Measurements from ENCODE around the gene IKZF2. TPM values are rescaled to one million over a fixed set of nuclear protein-coding genes. Genes with fewer than 3 reads are reported as not detected.

The IKZF2 gene
- total RNA-seq (2013; cell fraction: nucleolus; rRNA removed), result 1,202 and 1,210 TPM in 2 replicates
- total RNA-seq (2014; rRNA removed) (157 and 194 TPM in 2 replicates), total RNA-seq (2014; rRNA removed; fragmentation: Illumina TruSeq; extraction: Trizol) (171 and 187 TPM in 2 replicates), total RNA-seq (2021) (144 and 145 TPM in 2 replicates), polyA plus RNA-seq (2011; rRNA removed) (266 and 327 TPM in 2 replicates), polyA plus RNA-seq (2014; fragmentation: Illumina TruSeq; extraction: Trizol) (113 and 137 TPM in 2 replicates), polyA plus RNA-seq (2014; fragmentation: Nextera tagmentation; extraction: Ambion mirVana) (10 to 100 TPM; 15.2 to 22.5 TPM), polyA plus RNA-seq (2014; rRNA removed) (57.9 and 61.3 TPM in 2 replicates), polyA plus RNA-seq (2016; fragmentation: Nextera tagmentation; extraction: Ambion mirVana) (10 to 100 TPM; 32.9 to 34.9 TPM), polyA minus RNA-seq (2011; rRNA and poly(A)+ RNA removed) (752 and 824 TPM in 2 replicates), Bru-seq, nascent RNA (percentile 99 among the genes with signal in this experiment), BruChase-seq, experiment 1, labeled RNA remaining after a 6-hour chase (percentile 95 among the genes with signal in this experiment), BruChase-seq, experiment 2, labeled RNA remaining after a 2-hour chase (percentile 98 among the genes with signal in this experiment)
- polyA plus RNA-seq (2011; ENCODE audit: low read depth), result 30.5 TPM
- polyA plus RNA-seq (2011; cell fraction: cytosol; rRNA removed), result 162 and 164 TPM in 2 replicates
- 169 and 268 TPM in 2 replicates for polyA plus RNA-seq (2011; cell fraction: nucleus; rRNA removed)
- 37.3 and 65.8 TPM in 2 replicates for polyA plus RNA-seq (2012)
- polyA minus RNA-seq (2011; cell fraction: cytosol; rRNA and poly(A)+ RNA removed), result 283 and 316 TPM in 2 replicates
- polyA minus RNA-seq (2011; cell fraction: nucleus; rRNA and poly(A)+ RNA removed), result 607 and 676 TPM in 2 replicates
- long read RNA-seq, experiment 1, partial matches to known transcripts, result 11 of 20 reads
- long read RNA-seq, experiment 1, other reads (novel, unspliced or antisense), result 9 of 20 reads
- long read RNA-seq, experiment 2, partial matches to known transcripts, result 27 of 91 reads
- long read RNA-seq, experiment 2, other reads (novel, unspliced or antisense), result 63 of 91 reads

GRCh38 chr2:213151437-213152064 lies at the start of gene IKZF2:
IKZF2 (minus strand) TSS chr2:213151612; CDS start chr2:213148629, 2,983 bp downstream.
- Histone ChIP-seq H3K9ac (ENCODE audit: control insufficient read depth, insufficient read depth, low read length) (peak within 1 kb of the TSS; percentile 94), H3K27me3 (replicated peaks in 1 of 2; ENCODE audit: control insufficient read depth in 2 of 2, insufficient read depth in 2 of 2, low read length in 1 of 2) (no peaks in the 10 kb centered on the region), H3K4me3 (peak within 1 kb of the TSS; percentile 85), H3K4me2 (ENCODE audit: control insufficient read depth, insufficient read depth) (peak within 1 kb of the TSS; percentile 89), H3K9me3 (replicated peaks; ENCODE audit: control insufficient read depth, insufficient read depth, low read length) (peaks cover 6% of the 10 kb centered on the region; the same call in 2 of the 3 replicates), H2AFZ (ENCODE audit: control insufficient read depth, low read depth, low read length) (peak within 1 kb of the TSS; percentile 82), H3K4me1 (ENCODE audit: control insufficient read depth, insufficient read depth, low read length) (peaks cover 4% of the 10 kb centered on the region), H3K36me3 (ENCODE audit: control insufficient read depth in 2 of 2, insufficient read depth in 2 of 2, low read length in 1 of 2) (no peaks in the 10 kb centered on the region), H4K20me1 (ENCODE audit: control insufficient read depth, insufficient read depth) (no peaks in the 10 kb centered on the region), H3K27ac (ENCODE audit: control insufficient read depth, insufficient read depth) (peak within 1 kb of the TSS; percentile 92), H3K79me2 (ENCODE audit: control insufficient read depth, insufficient read depth, low read length) (peaks cover 78% of the 10 kb centered on the region)
- FAIRE-seq (no peak), DNase-seq (ENCODE audit: low read depth, low spot score) (peak; percentile 79), ATAC-seq (peak; percentile 45)
- CTCF ChIA-PET, result interaction anchor here (1.0 to 10.6 kb wide), 11 partner anchors 22 to 375 kb away, joined by 3 to 105 read pairs (median 9); no protein-coding TSS in a partner anchor
- intact Hi-C loops (cut with micrococcal nuclease; ENCODE audit: unreplicated experiment), result loop anchor here (1.0 to 10.0 kb wide), 3 partner anchors 129 to 1583 kb away; no protein-coding TSS in a partner anchor
- 2% methylated on average over 21 of the region's 87 CpGs for WGBS (ENCODE audit: insufficient coverage, insufficient replicate concordance, low lambda C conversion rate, missing lambda C conversion rate)
- SMC1A ChIA-PET (ENCODE audit: uncharacterized antibody, unreplicated experiment), result interaction anchor here (1.2 to 24.8 kb wide), 13 partner anchors 13 to 375 kb away, joined by 3 to 467 read pairs (median 7); no protein-coding TSS in a partner anchor
- RAD21 ChIA-PET (ENCODE audit: unreplicated experiment), result interaction anchor here (0.8 to 27.1 kb wide), 10 partner anchors 11 to 201 kb away, joined by 3 to 540 read pairs (median 12); no protein-coding TSS in a partner anchor
- in situ Hi-C loops (cut with MboI), result loop anchor here (5.0 to 10.0 kb wide), 3 partner anchors 129 to 464 kb away; no protein-coding TSS in a partner anchor
- BruUV-seq (replicated peaks), result no TSS peak
- POLR2A ChIA-PET, result interaction anchor here (0.7 to 13.2 kb wide), 7 partner anchors 9 to 138 kb away, joined by 3 to 232 read pairs (median 12); no protein-coding TSS in a partner anchor
- TF ChIP-seq, protein P1, sequence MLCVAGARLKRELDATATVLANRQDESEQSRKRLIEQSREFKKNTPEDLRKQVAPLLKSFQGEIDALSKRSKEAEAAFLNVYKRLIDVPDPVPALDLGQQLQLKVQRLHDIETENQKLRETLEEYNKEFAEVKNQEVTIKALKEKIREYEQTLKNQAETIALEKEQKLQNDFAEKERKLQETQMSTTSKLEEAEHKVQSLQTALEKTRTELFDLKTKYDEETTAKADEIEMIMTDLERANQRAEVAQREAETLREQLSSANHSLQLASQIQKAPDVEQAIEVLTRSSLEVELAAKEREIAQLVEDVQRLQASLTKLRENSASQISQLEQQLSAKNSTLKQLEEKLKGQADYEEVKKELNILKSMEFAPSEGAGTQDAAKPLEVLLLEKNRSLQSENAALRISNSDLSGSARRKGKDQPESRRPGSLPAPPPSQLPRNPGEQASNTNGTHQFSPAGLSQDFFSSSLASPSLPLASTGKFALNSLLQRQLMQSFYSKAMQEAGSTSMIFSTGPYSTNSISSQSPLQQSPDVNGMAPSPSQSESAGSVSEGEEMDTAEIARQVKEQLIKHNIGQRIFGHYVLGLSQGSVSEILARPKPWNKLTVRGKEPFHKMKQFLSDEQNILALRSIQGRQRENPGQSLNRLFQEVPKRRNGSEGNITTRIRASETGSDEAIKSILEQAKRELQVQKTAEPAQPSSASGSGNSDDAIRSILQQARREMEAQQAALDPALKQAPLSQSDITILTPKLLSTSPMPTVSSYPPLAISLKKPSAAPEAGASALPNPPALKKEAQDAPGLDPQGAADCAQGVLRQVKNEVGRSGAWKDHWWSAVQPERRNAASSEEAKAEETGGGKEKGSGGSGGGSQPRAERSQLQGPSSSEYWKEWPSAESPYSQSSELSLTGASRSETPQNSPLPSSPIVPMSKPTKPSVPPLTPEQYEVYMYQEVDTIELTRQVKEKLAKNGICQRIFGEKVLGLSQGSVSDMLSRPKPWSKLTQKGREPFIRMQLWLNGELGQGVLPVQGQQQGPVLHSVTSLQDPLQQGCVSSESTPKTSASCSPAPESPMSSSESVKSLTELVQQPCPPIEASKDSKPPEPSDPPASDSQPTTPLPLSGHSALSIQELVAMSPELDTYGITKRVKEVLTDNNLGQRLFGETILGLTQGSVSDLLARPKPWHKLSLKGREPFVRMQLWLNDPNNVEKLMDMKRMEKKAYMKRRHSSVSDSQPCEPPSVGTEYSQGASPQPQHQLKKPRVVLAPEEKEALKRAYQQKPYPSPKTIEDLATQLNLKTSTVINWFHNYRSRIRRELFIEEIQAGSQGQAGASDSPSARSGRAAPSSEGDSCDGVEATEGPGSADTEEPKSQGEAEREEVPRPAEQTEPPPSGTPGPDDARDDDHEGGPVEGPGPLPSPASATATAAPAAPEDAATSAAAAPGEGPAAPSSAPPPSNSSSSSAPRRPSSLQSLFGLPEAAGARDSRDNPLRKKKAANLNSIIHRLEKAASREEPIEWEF (IDR thresholded peaks at IDR 0.05; ENCODE audit: insufficient replicate concordance, low read depth, low read length), result no peak
- peak; percentile 41; the same call in 1 of the 2 replicates for TF ChIP-seq ZNF24 (IDR thresholded peaks at IDR 0.05)
- no peak for TF ChIP-seq SUPT20H (IDR thresholded peaks at IDR 0.05; ENCODE audit: borderline replicate concordance, control insufficient read depth, low read depth, low read length)
- TF ChIP-seq NRF1 (conservative IDR thresholded peaks at IDR 0.05; ENCODE audit: low read depth, low read length), result peak; percentile 34
- TF ChIP-seq BHLHE40 (IDR thresholded peaks at IDR 0.05; ENCODE audit: borderline replicate concordance in 1 of 2, low read depth in 2 of 2, low read length in 1 of 2), result peak in 1 of 2 experiments; percentile 86; a peak in 2 of 4 replicates
- no peak for TF ChIP-seq FOS (IDR thresholded peaks at IDR 0.05; ENCODE audit: borderline replicate concordance, extremely low read depth, insufficient read length)
- no peak for TF ChIP-seq RFX5 (IDR thresholded peaks at IDR 0.05; ENCODE audit: low read depth, low read length)
- TF ChIP-seq RUNX3 (IDR thresholded peaks at IDR 0.05; ENCODE audit: low read length), result peak; percentile 24
- peak; percentile 45; the same call in 1 of the 3 replicates for TF ChIP-seq POU2F2 (IDR thresholded peaks at IDR 0.05; ENCODE audit: borderline replicate concordance, low read depth, low read length)
- TF ChIP-seq RELB (IDR thresholded peaks at IDR 0.05; ENCODE audit: low read depth), result peak; percentile 60; the same call in 1 of the 2 replicates
- no peak for TF ChIP-seq IRF4 (IDR thresholded peaks at IDR 0.05; ENCODE audit: low read depth, low read length)

All from GM12878 (cell line).